Peyer's patch (tissue), 4 donors: ENCODE data around the gene SPEF2.

Source experiments
- POLR2A ChIP-seq, 2 donors: fragments of 450-650 bp; IDR thresholded peaks; one replicate each; pipeline ENCODE4 v1.5.1; 2017; ENCODE audit warnings: antibody characterized with exemption in 2 of 2, mild to moderate bottlenecking in 2 of 2, moderate library complexity in 2 of 2
- TF ChIP-seq, protein P1 (sequence below), 6 experiments: fragments of 450-650 bp in 4 of 6; fragments of 200-600 bp in 2 of 6; sonication (generic) in 1 of 6; IDR thresholded peaks; one replicate each; pipeline ENCODE4 v1.5.1; 2017 to 2019; ENCODE audit warnings: antibody characterized with exemption in 6 of 6, mild to moderate bottlenecking in 3 of 6, moderate library complexity in 1 of 6

DNA sequence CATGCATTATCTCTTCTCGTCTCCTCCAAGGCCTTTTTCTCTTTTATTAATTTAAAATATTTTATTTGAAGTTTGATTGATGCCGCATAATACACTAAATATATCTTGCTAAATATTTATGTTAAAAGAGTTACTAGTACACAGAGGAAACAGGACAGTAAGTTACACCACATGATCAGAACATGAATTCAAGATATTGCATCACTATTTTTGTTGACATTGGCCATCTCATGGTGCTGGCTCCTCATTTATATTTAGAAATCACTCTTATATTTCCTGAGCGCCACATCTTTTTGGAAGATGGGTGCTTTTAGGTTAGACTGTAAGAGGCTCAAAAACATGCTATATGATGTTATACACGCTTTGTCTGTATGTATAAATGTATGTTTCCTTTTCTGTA is 23.0 kb downstream of the SPEF2 start:
- TF ChIP-seq, protein P1, sequence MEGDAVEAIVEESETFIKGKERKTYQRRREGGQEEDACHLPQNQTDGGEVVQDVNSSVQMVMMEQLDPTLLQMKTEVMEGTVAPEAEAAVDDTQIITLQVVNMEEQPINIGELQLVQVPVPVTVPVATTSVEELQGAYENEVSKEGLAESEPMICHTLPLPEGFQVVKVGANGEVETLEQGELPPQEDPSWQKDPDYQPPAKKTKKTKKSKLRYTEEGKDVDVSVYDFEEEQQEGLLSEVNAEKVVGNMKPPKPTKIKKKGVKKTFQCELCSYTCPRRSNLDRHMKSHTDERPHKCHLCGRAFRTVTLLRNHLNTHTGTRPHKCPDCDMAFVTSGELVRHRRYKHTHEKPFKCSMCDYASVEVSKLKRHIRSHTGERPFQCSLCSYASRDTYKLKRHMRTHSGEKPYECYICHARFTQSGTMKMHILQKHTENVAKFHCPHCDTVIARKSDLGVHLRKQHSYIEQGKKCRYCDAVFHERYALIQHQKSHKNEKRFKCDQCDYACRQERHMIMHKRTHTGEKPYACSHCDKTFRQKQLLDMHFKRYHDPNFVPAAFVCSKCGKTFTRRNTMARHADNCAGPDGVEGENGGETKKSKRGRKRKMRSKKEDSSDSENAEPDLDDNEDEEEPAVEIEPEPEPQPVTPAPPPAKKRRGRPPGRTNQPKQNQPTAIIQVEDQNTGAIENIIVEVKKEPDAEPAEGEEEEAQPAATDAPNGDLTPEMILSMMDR (IDR thresholded peaks at IDR 0.05) = no peak
- no peak for TF ChIP-seq POLR2A (IDR thresholded peaks at IDR 0.05)
